CD14-positive monocyte (primary cell): ENCODE measurements around the gene FGFR3. TPM values are rescaled to one million over a fixed set of nuclear protein-coding genes. Genes with fewer than 3 reads are reported as not detected.

Source experiments
- DNase-seq, 3 donors: peaks; one replicate each; pipeline ENCODE4 v3.0.0-alpha.2; 2011 to 2022
- H2AFZ ChIP-seq: 2 replicates; pipeline ENCODE4 v1.6.0; 2012; ENCODE audit warnings: mild to moderate bottlenecking, low read depth, low read length, inconsistent platforms; ENCODE audit not compliant: insufficient read depth, poor library complexity, severe bottlenecking
- H3K27ac ChIP-seq, 2 donors: 1 replicate in 1 of 2; 2 replicates in 1 of 2; pipeline ENCODE4 v1.5.1; 2012 to 2013; ENCODE audit warnings: low read length in 2 of 2, control low read depth in 1 of 2, inconsistent platforms in 1 of 2, low read depth in 1 of 2, mild to moderate bottlenecking in 1 of 2
- H3K27me3 ChIP-seq, 2 donors: one replicate each; pipeline versions ENCODE4 v1.6.0 to v1.6.1; 2011 to 2013; ENCODE audit warnings: low read length in 2 of 2; ENCODE audit not compliant: control insufficient read depth in 2 of 2, insufficient read depth in 2 of 2
- H3K36me3 ChIP-seq, 2 donors: replicated peaks in 1 of 2; 1 replicate in 1 of 2; 2 replicates in 1 of 2; pipeline versions ENCODE4 v1.5.1 to v1.6.1; 2012 to 2013; ENCODE audit warnings: low read length in 2 of 2, control low read depth in 1 of 2, inconsistent platforms in 1 of 2, mild to moderate bottlenecking in 1 of 2; ENCODE audit not compliant: insufficient read depth in 2 of 2, control insufficient read depth in 1 of 2
- H3K4me1 ChIP-seq, 2 donors: 1 replicate in 1 of 2; 2 replicates in 1 of 2; pipeline versions ENCODE4 v1.5.1 to v1.6.1; 2012 to 2013; ENCODE audit warnings: low read length in 2 of 2, control low read depth in 1 of 2, inconsistent platforms in 1 of 2, mild to moderate bottlenecking in 1 of 2, moderate library complexity in 1 of 2; ENCODE audit not compliant: insufficient read depth in 2 of 2, control insufficient read depth in 1 of 2
- H3K4me2 ChIP-seq: replicated peaks from 2 replicates; pipeline ENCODE3; 2012; ENCODE audit warnings: low read length, moderate library complexity, mild to moderate bottlenecking; ENCODE audit not compliant: poor library complexity, severe bottlenecking; ENCODE audit errors: extremely low read depth
- H3K4me3 ChIP-seq, 3 experiments: fragments of 200-600 bp in 1 of 3; sonication (generic) in 1 of 3; replicated peaks in 1 of 3; 1 replicate in 2 of 3; 2 replicates in 1 of 3; pipeline ENCODE4 v1.5.1; 2011 to 2013; ENCODE audit warnings: low read length in 3 of 3, mild to moderate bottlenecking in 3 of 3, control low read depth in 2 of 3, low read depth in 2 of 3, inconsistent platforms in 1 of 3, moderate library complexity in 1 of 3
- H3K79me2 ChIP-seq: 2 replicates; pipeline ENCODE4 v1.6.0; 2012; ENCODE audit warnings: mild to moderate bottlenecking, control low read depth, inconsistent platforms, low read length, moderate library complexity; ENCODE audit not compliant: insufficient read depth
- H3K9ac ChIP-seq: 2 replicates; pipeline ENCODE4 v1.6.0; 2017; ENCODE audit warnings: low read length, mild to moderate bottlenecking; ENCODE audit not compliant: insufficient read depth, poor library complexity, severe bottlenecking
- H3K9me3 ChIP-seq, 2 donors: replicated peaks in 1 of 2; 1 replicate in 1 of 2; 2 replicates in 1 of 2; pipeline versions ENCODE4 v1.5.1 to v1.6.1; 2012 to 2013; ENCODE audit warnings: low read length in 2 of 2, control low read depth in 1 of 2; ENCODE audit not compliant: control insufficient read depth in 1 of 2, insufficient read depth in 1 of 2
- H4K20me1 ChIP-seq: 2 replicates; pipeline ENCODE4 v1.6.0; 2012; ENCODE audit warnings: mild to moderate bottlenecking, low read length, control low read depth, moderate library complexity; ENCODE audit not compliant: insufficient read depth
- H3K27ac Mint-ChIP-seq, 7 donors: one replicate each; pipeline ENCODE4 v1.8.0; 2020; ENCODE audit warnings: mild to moderate bottlenecking in 7 of 7, mixed read lengths in 7 of 7, moderate library complexity in 6 of 7, inconsistent platforms in 2 of 7
- H3K27me3 Mint-ChIP-seq, 3 donors: one replicate each; pipeline ENCODE4 v1.8.0; 2021 to 2022; ENCODE audit warnings: low read depth in 3 of 3, mild to moderate bottlenecking in 3 of 3, mixed read lengths in 3 of 3, moderate library complexity in 3 of 3, inconsistent platforms in 1 of 3
- H3K36me3 Mint-ChIP-seq, 2 donors: one replicate each; pipeline ENCODE4 v1.8.0; 2020; ENCODE audit warnings: mixed read lengths in 2 of 2, inconsistent platforms in 1 of 2, mild to moderate bottlenecking in 1 of 2
- H3K4me1 Mint-ChIP-seq: one replicate; pipeline ENCODE4 v1.8.0; 2020; ENCODE audit warnings: mild to moderate bottlenecking, mixed read lengths
- H3K4me3 Mint-ChIP-seq, 2 donors: one replicate each; pipeline ENCODE4 v1.8.0; 2020; ENCODE audit warnings: mild to moderate bottlenecking in 2 of 2, mixed read lengths in 2 of 2, moderate library complexity in 1 of 2
- H3K9me3 Mint-ChIP-seq, 7 donors: one replicate each; pipeline ENCODE4 v1.8.0; 2020 to 2022; ENCODE audit warnings: mixed read lengths in 7 of 7, mild to moderate bottlenecking in 6 of 7, moderate library complexity in 6 of 7, inconsistent platforms in 2 of 7
- WGBS: methylation state at CpG from one replicate; pipeline ENCODE4 v1.1.5; 2013; ENCODE audit warnings: missing lambda C conversion rate; ENCODE audit not compliant: insufficient coverage; 5-methylcytosine and 5-hydroxymethylcytosine counted together
- intact Hi-C, 2 donors: fragments of 100-400 bp; cut with micrococcal nuclease; formaldehyde crosslinking; loops; one replicate each; pipeline versions ENCODE4 v1.15.0 to v1.15.1; 2023
- polyA plus RNA-seq, 3 donors: library from polyadenylated mRNA; depleted of rRNA in 1 of 3; unstranded in 2 of 3; stranded (reverse) in 1 of 3; fragments of 300-500 nt in 2 of 3; fragments of >200 nt in 1 of 3; fragmentation: Illumina TruSeq in 2 of 3; gene quantifications; 1 replicate in 2 of 3; 2 replicates in 1 of 3; pipeline ENCODE4 v1.2.3, GENCODE V29; 2012 to 2021
- TF ChIP-seq, protein P1 (sequence below): fragments of 200-600 bp; IDR thresholded peaks from one replicate; pipeline ENCODE4 v1.8.0; 2022; ENCODE audit warnings: antibody characterized with exemption, mild to moderate bottlenecking

The FGFR3 gene
- polyA plus RNA-seq, 3 donors: 0.07 TPM; not detected in 2

DNA sequence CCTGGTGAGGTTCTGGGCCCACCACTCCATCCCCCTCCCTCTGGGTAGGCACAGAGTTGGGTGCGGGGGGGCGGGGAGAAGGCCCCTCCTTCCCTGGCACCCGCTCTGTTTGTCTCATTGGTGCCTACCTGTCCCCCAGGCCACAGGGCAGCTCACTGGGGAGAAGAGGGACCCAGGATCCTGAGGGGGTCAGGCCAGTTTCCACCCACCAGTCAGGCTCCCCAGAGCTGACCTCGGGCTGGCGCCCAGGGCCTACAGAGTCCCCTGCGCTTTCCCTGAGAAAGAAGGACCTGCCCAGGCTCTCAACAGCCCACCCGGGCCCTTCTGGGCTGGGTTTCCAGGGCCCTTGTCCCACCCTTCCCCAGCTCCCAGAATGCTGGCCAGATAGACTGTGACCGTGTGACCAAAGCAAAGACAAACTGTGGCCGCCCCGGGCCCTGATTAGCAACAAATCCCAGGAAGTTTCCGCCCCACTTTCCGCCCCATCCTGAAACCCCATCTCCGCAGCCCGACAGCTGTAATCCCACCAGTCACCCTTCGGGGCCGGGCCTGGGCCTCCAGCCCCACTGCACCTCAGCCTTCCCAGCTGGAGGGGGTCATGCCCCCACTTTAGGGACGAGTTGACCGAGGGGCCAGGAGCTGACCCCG lies 33.8 kb upstream of the FGFR3 start:
- no peak overlapping the region for H3K27ac Mint-ChIP-seq
- WGBS: 96% methylated on average over 13 of the region's 19 CpGs
- peaks cover 18 to 29% (median 18%) of the 10 kb centered on the region in 3 donors for H3K27me3 Mint-ChIP-seq
- Histone ChIP-seq H2AFZ (no peak overlapping the region), H4K20me1 (no peaks in the 10 kb centered on the region), H3K36me3 (no peaks in the 10 kb centered on the region), H3K9ac (no peak overlapping the region), H3K4me1 (no peaks in the 10 kb centered on the region), H3K79me2 (no peaks in the 10 kb centered on the region), H3K27ac (no peak overlapping the region), H3K9me3 (no peaks in the 10 kb centered on the region), H3K27me3 (peaks cover 0 to 19% of the 10 kb centered on the region in 2 donors), H3K4me3 (no peak overlapping the region), H3K4me2 (no peak overlapping the region)
- peaks cover 0 to 4% (median 0%) of the 10 kb centered on the region in 7 donors for H3K9me3 Mint-ChIP-seq
- peaks cover 1% of the 10 kb centered on the region for H3K4me1 Mint-ChIP-seq
- intact Hi-C loops: no loop called here
- DNase-seq: no peak
- H3K36me3 Mint-ChIP-seq: no peaks in the 10 kb centered on the region
- TF ChIP-seq, protein P1, sequence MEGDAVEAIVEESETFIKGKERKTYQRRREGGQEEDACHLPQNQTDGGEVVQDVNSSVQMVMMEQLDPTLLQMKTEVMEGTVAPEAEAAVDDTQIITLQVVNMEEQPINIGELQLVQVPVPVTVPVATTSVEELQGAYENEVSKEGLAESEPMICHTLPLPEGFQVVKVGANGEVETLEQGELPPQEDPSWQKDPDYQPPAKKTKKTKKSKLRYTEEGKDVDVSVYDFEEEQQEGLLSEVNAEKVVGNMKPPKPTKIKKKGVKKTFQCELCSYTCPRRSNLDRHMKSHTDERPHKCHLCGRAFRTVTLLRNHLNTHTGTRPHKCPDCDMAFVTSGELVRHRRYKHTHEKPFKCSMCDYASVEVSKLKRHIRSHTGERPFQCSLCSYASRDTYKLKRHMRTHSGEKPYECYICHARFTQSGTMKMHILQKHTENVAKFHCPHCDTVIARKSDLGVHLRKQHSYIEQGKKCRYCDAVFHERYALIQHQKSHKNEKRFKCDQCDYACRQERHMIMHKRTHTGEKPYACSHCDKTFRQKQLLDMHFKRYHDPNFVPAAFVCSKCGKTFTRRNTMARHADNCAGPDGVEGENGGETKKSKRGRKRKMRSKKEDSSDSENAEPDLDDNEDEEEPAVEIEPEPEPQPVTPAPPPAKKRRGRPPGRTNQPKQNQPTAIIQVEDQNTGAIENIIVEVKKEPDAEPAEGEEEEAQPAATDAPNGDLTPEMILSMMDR: no peak
- H3K4me3 Mint-ChIP-seq: no peak overlapping the region

DNA sequence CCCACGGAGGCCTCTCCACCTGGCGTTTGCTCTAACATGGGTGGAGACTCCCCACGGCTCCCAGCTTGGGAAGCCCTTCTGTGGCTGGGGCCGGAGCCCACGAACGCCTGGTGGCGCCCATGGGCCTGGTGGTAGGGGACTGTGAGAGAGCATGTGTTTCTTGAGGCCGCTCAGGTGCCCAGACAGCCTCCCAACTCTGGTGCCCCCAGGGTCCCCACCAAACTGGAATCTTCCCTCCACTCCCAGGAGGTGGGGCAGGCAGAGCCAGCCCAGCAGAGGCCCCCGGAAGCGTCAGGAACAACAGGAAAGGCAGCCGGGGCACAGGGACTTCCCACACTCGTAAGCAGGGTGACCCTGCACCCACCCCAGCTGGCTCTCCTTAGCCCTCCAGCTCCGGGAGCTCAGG lies 33.3 kb upstream of the FGFR3 start:
- Mint-ChIP-seq H3K36me3 (no peaks in the 10 kb centered on the region), H3K27ac (no peak overlapping the region), H3K9me3 (peaks cover 0 to 4% (median 0%) of the 10 kb centered on the region in 7 donors), H3K4me1 (peaks cover 1% of the 10 kb centered on the region), H3K4me3 (no peak overlapping the region), H3K27me3 (peaks cover 22 to 34% (median 22%) of the 10 kb centered on the region in 3 donors)
- Histone ChIP-seq H3K27ac (no peak overlapping the region), H3K4me3 (no peak overlapping the region), H4K20me1 (no peaks in the 10 kb centered on the region), H3K9me3 (no peaks in the 10 kb centered on the region), H3K9ac (no peak overlapping the region), H3K4me1 (no peaks in the 10 kb centered on the region), H3K79me2 (no peaks in the 10 kb centered on the region), H3K27me3 (peaks cover 0 to 25% of the 10 kb centered on the region in 2 donors), H2AFZ (no peak overlapping the region), H3K4me2 (no peak overlapping the region), H3K36me3 (no peaks in the 10 kb centered on the region)
- DNase-seq: no peak
- intact Hi-C loops: no loop called here
- WGBS: 36% methylated on average over 8 of the region's 13 CpGs
- TF ChIP-seq, protein P1: no peak
